Trophoblast cell (in vitro differentiated cells and primary cell): ENCODE measurements around the gene OPCML.

ENCODE experiments used
- DNase-seq, 2 donors: peaks; one replicate each; pipeline ENCODE4 v3.0.0-alpha.2; 2016
- H2AFZ ChIP-seq: 2 replicates; pipeline ENCODE4 v1.6.1; 2013; ENCODE audit warnings: low read length, moderate library complexity, mild to moderate bottlenecking; ENCODE audit not compliant: insufficient read depth, poor library complexity
- H2AK5ac ChIP-seq: 2 replicates; pipeline ENCODE4 v1.6.1; 2013; ENCODE audit warnings: mild to moderate bottlenecking, low read length
- H2BK120ac ChIP-seq: 2 replicates; pipeline ENCODE4 v1.6.1; 2013; ENCODE audit warnings: low read length, mild to moderate bottlenecking, moderate library complexity; ENCODE audit not compliant: insufficient read depth, poor library complexity
- H2BK12ac ChIP-seq: 2 replicates; pipeline ENCODE4 v1.6.1; 2013; ENCODE audit warnings: mild to moderate bottlenecking, low read length, moderate library complexity
- H2BK5ac ChIP-seq: 2 replicates; pipeline ENCODE4 v1.6.1; 2013; ENCODE audit warnings: low read length, low read depth, moderate library complexity, mild to moderate bottlenecking; ENCODE audit not compliant: poor library complexity
- H3K14ac ChIP-seq: 2 replicates; pipeline ENCODE4 v1.6.1; 2013; ENCODE audit warnings: mild to moderate bottlenecking, low read length
- H3K18ac ChIP-seq: 2 replicates; pipeline ENCODE4 v1.6.1; 2013; ENCODE audit warnings: mild to moderate bottlenecking, low read length
- H3K23ac ChIP-seq: 2 replicates; pipeline ENCODE4 v1.6.1; 2013; ENCODE audit warnings: low read length
- H3K27ac ChIP-seq: 2 replicates; pipeline ENCODE4 v1.5.1; 2013; ENCODE audit warnings: low read depth, mild to moderate bottlenecking, inconsistent platforms, low read length, moderate library complexity
- H3K27me3 ChIP-seq: 2 replicates; pipeline ENCODE4 v1.6.1; 2013; ENCODE audit warnings: inconsistent platforms, mild to moderate bottlenecking, low read length, moderate library complexity; ENCODE audit not compliant: insufficient read depth
- H3K36me3 ChIP-seq, 2 experiments: 1 replicate in 1 of 2; 2 replicates in 1 of 2; pipeline ENCODE4 v1.6.1; 2013; ENCODE audit warnings: low read length in 2 of 2, mild to moderate bottlenecking in 2 of 2, moderate library complexity in 1 of 2; ENCODE audit not compliant: insufficient read depth in 2 of 2, control insufficient read depth in 1 of 2
- H3K4ac ChIP-seq: 2 replicates; pipeline ENCODE4 v1.6.1; 2013; ENCODE audit warnings: low read depth, mild to moderate bottlenecking, low read length, moderate library complexity
- H3K4me1 ChIP-seq, 2 experiments: 1 replicate in 1 of 2; 2 replicates in 1 of 2; pipeline ENCODE4 v1.6.1; 2013; ENCODE audit warnings: low read length in 2 of 2, mild to moderate bottlenecking in 2 of 2, moderate library complexity in 1 of 2; ENCODE audit not compliant: insufficient read depth in 2 of 2, control insufficient read depth in 1 of 2
- H3K4me2 ChIP-seq: 2 replicates; pipeline ENCODE4 v1.6.1; 2013; ENCODE audit warnings: inconsistent platforms, mild to moderate bottlenecking, low read length, moderate library complexity
- H3K4me3 ChIP-seq: 2 replicates; pipeline ENCODE4 v1.5.1; 2013; ENCODE audit warnings: mild to moderate bottlenecking, low read depth, low read length, inconsistent platforms
- H3K79me1 ChIP-seq: one replicate; pipeline ENCODE4 v1.6.1; 2013; ENCODE audit warnings: low read length
- H3K79me2 ChIP-seq: 2 replicates; pipeline ENCODE4 v1.6.1; 2013; ENCODE audit warnings: low read length, mild to moderate bottlenecking; ENCODE audit not compliant: control insufficient read depth, insufficient read depth, poor library complexity
- H3K9ac ChIP-seq: 2 replicates; pipeline ENCODE4 v1.6.1; 2013; ENCODE audit warnings: mild to moderate bottlenecking, low read length
- H3K9me3 ChIP-seq: 2 replicates; pipeline ENCODE4 v1.6.1; 2013; ENCODE audit warnings: low read depth, mild to moderate bottlenecking, control low read depth, inconsistent platforms, low read length; ENCODE audit not compliant: insufficient read depth
- H4K12ac ChIP-seq: 2 replicates; pipeline ENCODE4 v1.6.1; 2013; ENCODE audit warnings: low read depth, mild to moderate bottlenecking, low read length, moderate library complexity
- H4K8ac ChIP-seq: 2 replicates; pipeline ENCODE4 v1.6.1; 2013; ENCODE audit warnings: low read depth, mild to moderate bottlenecking, low read length, moderate library complexity
- H4K91ac ChIP-seq: one replicate; pipeline ENCODE4 v1.6.1; 2013; ENCODE audit warnings: low read depth, mild to moderate bottlenecking, low read length, moderate library complexity
- WGBS: extraction: QIAGEN DNeasy Blood & Tissue Kit; methylation state at CpG from one replicate; pipeline ENCODE4 v1.1.7; 2013; ENCODE audit warnings: missing lambda C conversion rate; ENCODE audit not compliant: insufficient read length, insufficient coverage; ENCODE audit errors: extremely low coverage; 5-methylcytosine and 5-hydroxymethylcytosine counted together

OPCML gene

GRCh38 chr11:133048270-133048669 lies 484.0 kb downstream of the OPCML start:
- H3K23ac ChIP-seq: no peak overlapping the region
- H3K14ac ChIP-seq: no peak overlapping the region
- no peaks in the 10 kb centered on the region for H3K79me2 ChIP-seq
- no peak overlapping the region for H3K4ac ChIP-seq
- no peak overlapping the region for H3K27ac ChIP-seq
- H3K9ac ChIP-seq: no peak overlapping the region
- no CpG with 5 or more reads among the region's 8 CpGs for WGBS
- no peaks in the 10 kb centered on the region for H3K27me3 ChIP-seq
- no peak overlapping the region for H2BK12ac ChIP-seq
- H3K18ac ChIP-seq: no peak overlapping the region
- no peak overlapping the region for H2BK120ac ChIP-seq
- no peaks in the 10 kb centered on the region for H3K79me1 ChIP-seq
- H4K91ac ChIP-seq: no peak overlapping the region
- H3K4me3 ChIP-seq: no peak overlapping the region
- DNase-seq: no peak
- H4K8ac ChIP-seq: no peak overlapping the region
- no peaks in the 10 kb centered on the region for H3K4me1 ChIP-seq
- no peak overlapping the region for H2AK5ac ChIP-seq
- no peak overlapping the region for H2BK5ac ChIP-seq
- H3K9me3 ChIP-seq: no peaks in the 10 kb centered on the region
- H3K4me2 ChIP-seq: no peak overlapping the region
- no peak overlapping the region for H4K12ac ChIP-seq
- no peak overlapping the region for H2AFZ ChIP-seq
- no peaks in the 10 kb centered on the region for H3K36me3 ChIP-seq

- Histone ChIP-seq H3K9ac (no peak overlapping the region), H3K27me3 (no peaks in the 10 kb centered on the region), H4K12ac (no peak overlapping the region), H2AFZ (no peak overlapping the region), H3K4ac (no peak overlapping the region), H3K14ac (no peak overlapping the region), H2BK120ac (no peak overlapping the region), H3K36me3 (no peaks in the 10 kb centered on the region), H3K4me3 (no peak overlapping the region), H3K9me3 (no peaks in the 10 kb centered on the region), H3K27ac (no peak overlapping the region), H3K79me1 (no peaks in the 10 kb centered on the region), H3K18ac (no peak overlapping the region), H3K4me2 (no peak overlapping the region), H3K23ac (no peak overlapping the region), H4K91ac (no peak overlapping the region), H2AK5ac (no peak overlapping the region), H2BK5ac (no peak overlapping the region), H3K4me1 (no peaks in the 10 kb centered on the region), H4K8ac (no peak overlapping the region), H2BK12ac (no peak overlapping the region), H3K79me2 (no peaks in the 10 kb centered on the region)
- WGBS: no CpG with 5 or more reads among the region's 5 CpGs
- DNase-seq: no peak
Measured at GRCh38 chr11:133047771-133048115, 484.6 kb downstream of the OPCML start.

- H3K4ac ChIP-seq: no peak overlapping the region
- H2BK120ac ChIP-seq: no peak overlapping the region
- no peak overlapping the region for H3K14ac ChIP-seq
- H3K23ac ChIP-seq: no peak overlapping the region
- H3K79me1 ChIP-seq: no peaks in the 10 kb centered on the region
- H4K91ac ChIP-seq: no peak overlapping the region
- H3K27me3 ChIP-seq: no peaks in the 10 kb centered on the region
- H4K8ac ChIP-seq: no peak overlapping the region
- no peak overlapping the region for H2BK12ac ChIP-seq
- H3K18ac ChIP-seq: no peak overlapping the region
- H2BK5ac ChIP-seq: no peak overlapping the region
- no peaks in the 10 kb centered on the region for H3K36me3 ChIP-seq
- H4K12ac ChIP-seq: no peak overlapping the region
- H3K79me2 ChIP-seq: no peaks in the 10 kb centered on the region
- H3K9ac ChIP-seq: no peak overlapping the region
- H2AK5ac ChIP-seq: no peak overlapping the region
- no peaks in the 10 kb centered on the region for H3K4me1 ChIP-seq
- no CpG with 5 or more reads among the region's 15 CpGs for WGBS
- H2AFZ ChIP-seq: no peak overlapping the region
- H3K27ac ChIP-seq: no peak overlapping the region
- no peak overlapping the region for H3K4me3 ChIP-seq
- DNase-seq: no peak
- no peaks in the 10 kb centered on the region for H3K9me3 ChIP-seq
- no peak overlapping the region for H3K4me2 ChIP-seq
Measured at GRCh38 chr11:133047036-133047770, 485.1 kb downstream of the OPCML start.

GRCh38 chr11:133046252-133046651 lies 486.0 kb downstream of the OPCML start:
- no CpG with 5 or more reads among the region's 7 CpGs for WGBS
- Histone ChIP-seq H3K27ac (no peak overlapping the region), H4K12ac (no peak overlapping the region), H2BK5ac (no peak overlapping the region), H3K9ac (no peak overlapping the region), H3K79me2 (no peaks in the 10 kb centered on the region), H3K18ac (no peak overlapping the region), H4K91ac (no peak overlapping the region), H3K4me2 (no peak overlapping the region), H3K79me1 (no peaks in the 10 kb centered on the region), H3K4ac (no peak overlapping the region), H3K4me3 (no peak overlapping the region), H2AK5ac (no peak overlapping the region), H4K8ac (no peak overlapping the region), H3K14ac (no peak overlapping the region), H3K27me3 (no peaks in the 10 kb centered on the region), H2BK120ac (no peak overlapping the region), H3K4me1 (no peaks in the 10 kb centered on the region), H3K23ac (no peak overlapping the region), H3K9me3 (no peaks in the 10 kb centered on the region), H3K36me3 (no peaks in the 10 kb centered on the region), H2AFZ (no peak overlapping the region), H2BK12ac (no peak overlapping the region)
- no peak for DNase-seq
